ENCODE measurements around the gene ACOT7. TPM values are rescaled to one million over a fixed set of nuclear protein-coding genes. Genes with fewer than 3 reads are reported as not detected.
A peak's percentile ranks its signal among the peaks of the same experiment; 100 is the strongest.
"Not testable (repeated sequence)": the region's sequence is repeated elsewhere in the genome, so short reads cannot be mapped to it uniquely, and the experiment has no call there.

The ACOT7 gene, protein sequence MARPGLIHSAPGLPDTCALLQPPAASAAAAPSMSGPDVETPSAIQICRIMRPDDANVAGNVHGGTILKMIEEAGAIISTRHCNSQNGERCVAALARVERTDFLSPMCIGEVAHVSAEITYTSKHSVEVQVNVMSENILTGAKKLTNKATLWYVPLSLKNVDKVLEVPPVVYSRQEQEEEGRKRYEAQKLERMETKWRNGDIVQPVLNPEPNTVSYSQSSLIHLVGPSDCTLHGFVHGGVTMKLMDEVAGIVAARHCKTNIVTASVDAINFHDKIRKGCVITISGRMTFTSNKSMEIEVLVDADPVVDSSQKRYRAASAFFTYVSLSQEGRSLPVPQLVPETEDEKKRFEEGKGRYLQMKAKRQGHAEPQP
- total RNA-seq (ENCODE audit: unreplicated experiment) = 175 TPM
- long read RNA-seq, transcript ACOT7-210 (9 exons, 1,403 nt) = major isoform, 150 of 161 reads
- long read RNA-seq, partial matches to known transcripts = 5 of 161 reads
- long read RNA-seq, other reads (novel, unspliced or antisense) = 5 of 161 reads

- DNase-seq = peak; percentile 92
- Mint-ChIP-seq H3K27me3 (ENCODE audit: unreplicated experiment) (peaks cover 2% of the 10 kb centered on the region), H3K36me3 (ENCODE audit: unreplicated experiment) (no peaks in the 10 kb centered on the region), H3K4me3 (ENCODE audit: unreplicated experiment) (peak within 1 kb of the TSS; percentile 94), H3K27ac (ENCODE audit: unreplicated experiment) (peak within 1 kb of the TSS; percentile 91), H3K9me3 (ENCODE audit: unreplicated experiment) (peaks cover 10% of the 10 kb centered on the region), H3K4me1 (ENCODE audit: low read depth, unreplicated experiment) (peaks cover 15% of the 10 kb centered on the region)
- TF ChIP-seq, protein P1, sequence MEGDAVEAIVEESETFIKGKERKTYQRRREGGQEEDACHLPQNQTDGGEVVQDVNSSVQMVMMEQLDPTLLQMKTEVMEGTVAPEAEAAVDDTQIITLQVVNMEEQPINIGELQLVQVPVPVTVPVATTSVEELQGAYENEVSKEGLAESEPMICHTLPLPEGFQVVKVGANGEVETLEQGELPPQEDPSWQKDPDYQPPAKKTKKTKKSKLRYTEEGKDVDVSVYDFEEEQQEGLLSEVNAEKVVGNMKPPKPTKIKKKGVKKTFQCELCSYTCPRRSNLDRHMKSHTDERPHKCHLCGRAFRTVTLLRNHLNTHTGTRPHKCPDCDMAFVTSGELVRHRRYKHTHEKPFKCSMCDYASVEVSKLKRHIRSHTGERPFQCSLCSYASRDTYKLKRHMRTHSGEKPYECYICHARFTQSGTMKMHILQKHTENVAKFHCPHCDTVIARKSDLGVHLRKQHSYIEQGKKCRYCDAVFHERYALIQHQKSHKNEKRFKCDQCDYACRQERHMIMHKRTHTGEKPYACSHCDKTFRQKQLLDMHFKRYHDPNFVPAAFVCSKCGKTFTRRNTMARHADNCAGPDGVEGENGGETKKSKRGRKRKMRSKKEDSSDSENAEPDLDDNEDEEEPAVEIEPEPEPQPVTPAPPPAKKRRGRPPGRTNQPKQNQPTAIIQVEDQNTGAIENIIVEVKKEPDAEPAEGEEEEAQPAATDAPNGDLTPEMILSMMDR (IDR thresholded peaks at IDR 0.05; ENCODE audit: partially characterized antibody, unreplicated experiment) = no peak
Observed at GRCh38 chr1:6393400-6394187, at the start of gene ACOT7. Gene ACOT7, minus strand, starts transcription at chr1:6393767. Its CDS starts 368 bp downstream, at chr1:6393399.

GRCh38 chr1:6441586-6441985 lies 48.0 kb upstream of the ACOT7 start:
- Mint-ChIP-seq H3K4me3 (ENCODE audit: unreplicated experiment) (peak overlapping the region; percentile 60), H3K9me3 (ENCODE audit: unreplicated experiment) (peaks cover 3% of the 10 kb centered on the region), H3K36me3 (ENCODE audit: unreplicated experiment) (no peaks in the 10 kb centered on the region), H3K4me1 (ENCODE audit: low read depth, unreplicated experiment) (peaks cover 18% of the 10 kb centered on the region), H3K27me3 (ENCODE audit: unreplicated experiment) (peaks cover 13% of the 10 kb centered on the region), H3K27ac (ENCODE audit: unreplicated experiment) (peak overlapping the region; percentile 64)
- TF ChIP-seq, protein P1 (IDR thresholded peaks at IDR 0.05; ENCODE audit: partially characterized antibody, unreplicated experiment) = no peak
- no peak for DNase-seq

DNA sequence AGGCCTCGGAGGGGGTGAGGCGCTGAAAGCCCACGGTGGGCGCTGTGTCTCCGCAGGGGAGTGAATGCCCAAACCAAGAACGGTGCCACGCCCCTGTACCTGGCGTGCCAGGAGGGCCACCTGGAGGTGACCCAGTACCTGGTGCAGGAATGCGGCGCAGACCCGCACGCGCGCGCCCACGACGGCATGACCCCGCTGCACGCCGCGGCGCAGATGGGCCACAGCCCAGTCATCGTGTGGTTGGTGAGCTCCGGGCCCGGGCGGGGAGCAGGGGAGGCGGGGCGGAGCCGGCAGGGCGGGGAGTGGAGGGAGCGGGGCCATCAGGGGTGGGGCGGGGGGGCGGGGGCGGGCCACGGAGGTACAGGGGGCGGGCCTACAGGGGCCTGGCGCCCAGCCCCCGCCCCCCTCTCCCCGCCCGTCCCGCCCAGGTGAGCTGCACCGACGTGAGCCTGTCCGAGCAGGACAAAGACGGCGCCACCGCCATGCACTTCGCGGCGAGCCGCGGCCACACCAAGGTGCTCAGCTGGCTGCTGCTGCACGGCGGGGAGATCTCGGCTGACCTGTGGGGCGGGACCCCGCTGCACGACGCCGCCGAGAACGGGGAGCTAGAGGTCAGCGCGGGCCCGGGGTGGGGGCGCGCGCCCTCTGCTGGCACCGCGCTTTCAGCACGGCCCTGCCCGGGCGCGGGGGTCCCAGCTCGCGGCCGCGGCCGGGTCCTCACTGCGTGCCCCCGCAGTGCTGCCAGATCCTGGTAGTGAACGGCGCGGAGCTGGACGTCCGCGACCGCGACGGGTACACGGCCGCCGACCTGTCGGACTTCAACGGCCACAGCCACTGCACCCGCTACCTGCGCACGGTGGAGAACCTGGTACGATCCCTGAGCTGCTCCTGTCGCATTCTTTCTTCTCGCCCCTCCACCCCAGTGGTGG lies 46.9 kb upstream of the ACOT7 start:
- no peaks in the 10 kb centered on the region for H3K36me3 Mint-ChIP-seq (ENCODE audit: unreplicated experiment)
- peaks cover 10% of the 10 kb centered on the region for H3K27me3 Mint-ChIP-seq (ENCODE audit: unreplicated experiment)
- peaks cover 21% of the 10 kb centered on the region for H3K4me1 Mint-ChIP-seq (ENCODE audit: low read depth, unreplicated experiment)
- H3K9me3 Mint-ChIP-seq (ENCODE audit: unreplicated experiment) = peaks cover 3% of the 10 kb centered on the region
- TF ChIP-seq, protein P1 (IDR thresholded peaks at IDR 0.05; ENCODE audit: partially characterized antibody, unreplicated experiment) = peak; percentile 59
- peak overlapping the region; percentile 64 for H3K27ac Mint-ChIP-seq (ENCODE audit: unreplicated experiment)
- peak; percentile 76 for DNase-seq
- peak overlapping the region; percentile 60 for H3K4me3 Mint-ChIP-seq (ENCODE audit: unreplicated experiment)

DNA sequence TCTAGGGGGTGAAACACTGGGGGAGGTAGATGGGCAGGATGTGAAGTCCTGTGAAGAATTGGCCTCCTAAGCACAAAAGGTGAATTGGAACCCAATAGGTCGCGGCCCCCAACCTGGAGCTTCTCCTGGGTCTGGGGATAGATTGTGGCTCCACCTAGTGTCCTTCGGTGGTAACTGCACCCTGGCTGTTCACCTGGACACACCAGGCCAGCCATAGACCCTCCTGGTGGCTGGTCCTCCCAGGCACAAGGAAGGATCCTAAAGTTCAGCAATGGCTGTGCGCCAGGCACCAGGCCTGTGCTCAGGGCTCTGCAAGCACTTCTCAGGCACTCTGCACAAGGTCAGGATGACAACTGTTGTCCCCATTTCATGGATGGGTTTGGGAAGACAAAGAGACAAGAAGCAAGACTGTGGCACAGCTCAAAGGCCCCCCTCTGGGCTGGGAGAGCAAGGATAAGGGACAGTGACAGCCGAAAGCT lies 44.5 kb upstream of the ACOT7 start:
- Mint-ChIP-seq H3K36me3 (ENCODE audit: unreplicated experiment) (no peaks in the 10 kb centered on the region), H3K9me3 (ENCODE audit: unreplicated experiment) (peaks cover 1% of the 10 kb centered on the region), H3K4me1 (ENCODE audit: low read depth, unreplicated experiment) (peaks cover 30% of the 10 kb centered on the region), H3K4me3 (ENCODE audit: unreplicated experiment) (peak overlapping the region; percentile 34), H3K27ac (ENCODE audit: unreplicated experiment) (peak overlapping the region; percentile 66), H3K27me3 (ENCODE audit: unreplicated experiment) (peaks cover 6% of the 10 kb centered on the region)
- peak; percentile 83 for DNase-seq
- TF ChIP-seq, protein P1 (IDR thresholded peaks at IDR 0.05; ENCODE audit: partially characterized antibody, unreplicated experiment) = peak; percentile 96

GRCh38 chr1:6437012-6437700 lies 43.6 kb upstream of the ACOT7 start:
- not testable (repeated sequence) for H3K36me3 Mint-ChIP-seq (ENCODE audit: unreplicated experiment); H3K9me3 Mint-ChIP-seq (ENCODE audit: unreplicated experiment); H3K4me3 Mint-ChIP-seq (ENCODE audit: unreplicated experiment); DNase-seq; H3K27me3 Mint-ChIP-seq (ENCODE audit: unreplicated experiment); H3K27ac Mint-ChIP-seq (ENCODE audit: unreplicated experiment)
- H3K4me1 Mint-ChIP-seq (ENCODE audit: low read depth, unreplicated experiment) = peaks cover 30% of the 10 kb centered on the region

DNA sequence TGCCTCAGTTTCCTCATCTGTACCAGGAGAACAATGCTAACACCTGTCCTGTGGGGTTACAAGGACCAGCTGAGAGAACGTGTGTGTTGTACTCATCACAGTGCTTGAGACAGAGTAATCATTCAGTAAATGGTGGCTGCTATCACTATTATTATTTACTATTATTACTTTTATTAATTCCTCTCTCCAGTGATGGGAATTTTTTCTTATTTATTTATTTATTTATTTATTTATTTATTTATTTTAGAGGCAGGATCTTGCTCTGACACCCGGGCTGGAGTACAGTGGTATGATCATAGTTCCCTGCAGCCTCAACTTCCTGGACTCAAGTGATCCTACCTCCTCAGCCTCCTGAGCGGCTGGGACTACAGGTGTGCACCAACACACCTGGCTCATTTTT lies 42.7 kb upstream of the ACOT7 start:
- H3K4me3 Mint-ChIP-seq (ENCODE audit: unreplicated experiment); H3K27ac Mint-ChIP-seq (ENCODE audit: unreplicated experiment): not testable (repeated sequence)

More for the DNA sequence above, 42.7 kb upstream of the ACOT7 start:
- DNase-seq; H3K36me3 Mint-ChIP-seq (ENCODE audit: unreplicated experiment); H3K9me3 Mint-ChIP-seq (ENCODE audit: unreplicated experiment); H3K27me3 Mint-ChIP-seq (ENCODE audit: unreplicated experiment): not testable (repeated sequence)
- H3K4me1 Mint-ChIP-seq (ENCODE audit: low read depth, unreplicated experiment) = peaks cover 30% of the 10 kb centered on the region
